HUDEP-2 (cell line): ENCODE data around the gene C1orf116.

Experiments
- DNase-seq, 76 experiments: peaks; one replicate each; lab custom pipeline; 2025; ENCODE audit not compliant: unreplicated experiment in 76 of 76; lab: John Stamatoyannopoulos, UW

C1orf116 gene

GRCh38 chr1:207032528-207033017 lies at the start of gene C1orf116:
TSS of gene C1orf116 (minus strand) at chr1:207032756. CDS start at chr1:207027598, 5,158 bp downstream.
- DNase-seq = no peak

- DNase-seq = no peak
Observed at GRCh38 chr1:207081806-207082205, 49.2 kb upstream of the C1orf116 start.

- DNase-seq = no peak
Observed at GRCh38 chr1:207081088-207081487, 48.5 kb upstream of the C1orf116 start.

GRCh38 chr1:207079706-207080241 lies 47.2 kb upstream of the C1orf116 start:
- peak in 2 of 76 experiments; percentile 8 for DNase-seq

- no peak for DNase-seq
Observed at GRCh38 chr1:207078578-207079132, 46.1 kb upstream of the C1orf116 start.

- peak in 65 of 76 experiments; percentile 7 to 83 (median 56) for DNase-seq
Observed at GRCh38 chr1:207077470-207078377, 45.2 kb upstream of the C1orf116 start.

GRCh38 chr1:207077012-207077411 lies 44.5 kb upstream of the C1orf116 start:
- no peak for DNase-seq

GRCh38 chr1:207076181-207076955 lies 43.8 kb upstream of the C1orf116 start:
- peak in 11 of 76 experiments; percentile 7 to 41 (median 25) for DNase-seq

GRCh38 chr1:207073906-207074820 lies 41.6 kb upstream of the C1orf116 start:
- DNase-seq = no peak

GRCh38 chr1:207072233-207072632 lies 39.7 kb upstream of the C1orf116 start:
- no peak for DNase-seq

GRCh38 chr1:207071426-207071825 lies 38.9 kb upstream of the C1orf116 start:
- no peak for DNase-seq

GRCh38 chr1:207070811-207071210 lies 38.3 kb upstream of the C1orf116 start:
- DNase-seq = no peak

- DNase-seq = no peak
Observed at GRCh38 chr1:207069858-207070506, 37.4 kb upstream of the C1orf116 start.

- DNase-seq = no peak
Observed at GRCh38 chr1:207069061-207069460, 36.5 kb upstream of the C1orf116 start.

GRCh38 chr1:207067665-207068064 lies 35.1 kb upstream of the C1orf116 start:
- DNase-seq = no peak

GRCh38 chr1:207067185-207067584 lies 34.6 kb upstream of the C1orf116 start:
- DNase-seq = no peak

- DNase-seq = peak in 7 of 76 experiments; percentile 7 to 18 (median 14)
Observed at GRCh38 chr1:207064561-207064960, 32.0 kb upstream of the C1orf116 start.

GRCh38 chr1:207063014-207063413 lies 30.5 kb upstream of the C1orf116 start:
- DNase-seq = no peak

GRCh38 chr1:207062058-207062457 lies 29.5 kb upstream of the C1orf116 start:
- DNase-seq = no peak
